ENCODE data around the gene GZMM. TPM values are rescaled to one million over a fixed set of nuclear protein-coding genes. Genes with fewer than 3 reads are reported as not detected.
A peak's percentile ranks its signal among the peaks of the same experiment; 100 is the strongest.

GZMM gene
- total and polyA plus RNA-seq, 2 of the 13 experiments (the other 11 are each of a cell fraction or from before 2014, with no cell fraction given): 0.07 TPM; not detected in 1

- ChIA-PET CTCF (ENCODE audit: low intra/inter-chr PET ratio, low total read pairs) (interaction anchor here (1.3 to 2.1 kb wide), 2 partner anchors 21 to 25 kb away, joined by 6 to 16 read pairs; partner anchors contain the start of gene TPGS1), POLR2A (interaction anchor here (1.2 to 3.7 kb wide), 14 partner anchors 8 to 221 kb away, joined by 3 to 33 read pairs (median 8); partner anchors contain the start of genes BSG and TPGS1)
- Histone ChIP-seq H3K27ac (ENCODE audit: extremely low read length, insufficient read depth, low read length) (peak within 1 kb of the TSS; percentile 94), H3K9ac (ENCODE audit: insufficient read depth, low read depth, low read length) (peak within 1 kb of the TSS; percentile 96), H3K79me2 (ENCODE audit: insufficient read depth, low read length) (peaks cover 37% of the 10 kb centered on the region), H3K9me3 (ENCODE audit: low read length) (no peaks in the 10 kb centered on the region), H3K4me3 (replicated peaks in 1 of 3; ENCODE audit: insufficient read depth in 1 of 3, low read depth in 2 of 3, low read length in 3 of 3) (peak within 1 kb of the TSS; percentile 97 to 98 (median 97)), H3K36me3 (replicated peaks in 1 of 2; ENCODE audit: control insufficient read depth in 1 of 2, insufficient read depth in 2 of 2, low read length in 2 of 2) (peaks cover 10 to 20% of the 10 kb centered on the region in 2 experiments; a peak in 4 of 5 replicates), H3K4me2 (ENCODE audit: low read depth, low read length) (peak within 1 kb of the TSS; percentile 96), H3K27me3 (ENCODE audit: control insufficient read depth in 1 of 2, insufficient read depth in 2 of 2, low read length in 2 of 2) (no peaks in the 10 kb centered on the region), H4K20me1 (ENCODE audit: insufficient read depth, low read length) (peaks cover 23% of the 10 kb centered on the region; the same call in 1 of the 2 replicates), H3K4me1 (ENCODE audit: insufficient read depth, low read length) (peaks cover 53% of the 10 kb centered on the region), H2AFZ (ENCODE audit: low read length) (no peak within 1 kb of the TSS)
- 1% methylated on average over 12 of the region's 84 CpGs for WGBS (ENCODE audit: low lambda C conversion rate)
- BruUV-seq (replicated peaks): no TSS peak
- DNase-seq (ENCODE audit: low spot score): no peak
- intact Hi-C loops (cut with micrococcal nuclease; ENCODE audit: unreplicated experiment): no loop called here
- in situ Hi-C loops (cut with HindIII; ENCODE audit: extremely low pct_ligation_motif_present, low pct_unique_long_range_greater_than_20kb): no loop called here
- no peak for ATAC-seq
- no peak for FAIRE-seq
- TF ChIP-seq ZNF768 (CRISPR knock-in tag; IDR thresholded peaks at IDR 0.05): 0 out of 2 replicates have a peak, but pooled peaks have one; percentile 6
- TF ChIP-seq RBFOX2 (IDR thresholded peaks at IDR 0.05; ENCODE audit: low read depth, low read length): peak; percentile 65
- 0 out of 2 replicates have a peak, but pooled peaks have one; percentile 4 for TF ChIP-seq ETV5 (CRISPR knock-in tag; IDR thresholded peaks at IDR 0.05; ENCODE audit: borderline replicate concordance)
- peak; percentile 72; the same call in 1 of the 2 replicates for TF ChIP-seq PAX8 (CRISPR knock-in tag; IDR thresholded peaks at IDR 0.05; ENCODE audit: borderline replicate concordance)
- TF ChIP-seq ZNF776 (CRISPR knock-in tag; IDR thresholded peaks at IDR 0.05): 0 out of 2 replicates have a peak, but pooled peaks have one; percentile 36
- 0 out of 2 replicates have a peak, but pooled peaks have one; percentile 11 for TF ChIP-seq ZNF609 (CRISPR knock-in tag; IDR thresholded peaks at IDR 0.05; ENCODE audit: borderline replicate concordance)
- TF ChIP-seq RAD21 (CRISPR knock-in tag; IDR thresholded peaks at IDR 0.05): no peak; the same call in 1 of the 2 replicates
- peak; percentile 29; the same call in 1 of the 2 replicates for TF ChIP-seq PATZ1 (CRISPR knock-in tag; IDR thresholded peaks at IDR 0.05)
- TF ChIP-seq ISL2 (CRISPR knock-in tag; IDR thresholded peaks at IDR 0.05): 0 out of 2 replicates have a peak, but pooled peaks have one; percentile 5
- TF ChIP-seq PHF5A (CRISPR knock-in tag; IDR thresholded peaks at IDR 0.05; ENCODE audit: low read depth, unreplicated experiment): no peak
- TF ChIP-seq MEIS2 (CRISPR knock-in tag; IDR thresholded peaks at IDR 0.05): 0 out of 2 replicates have a peak, but pooled peaks have one; percentile 2
- no peak for TF ChIP-seq JUNB (CRISPR knock-in tag; IDR thresholded peaks at IDR 0.05; ENCODE audit: borderline replicate concordance)
- TF ChIP-seq DR1 (CRISPR knock-in tag; IDR thresholded peaks at IDR 0.05): peak; percentile 8; the same call in 1 of the 2 replicates
- no peak; the same call in 1 of the 2 replicates for TF ChIP-seq KAT8 (CRISPR knock-in tag; IDR thresholded peaks at IDR 0.05)
- TF ChIP-seq HNF4G (IDR thresholded peaks at IDR 0.05; ENCODE audit: borderline replicate concordance, low read depth, low read length): peak; percentile 1; the same call in 1 of the 2 replicates
- TF ChIP-seq HNF4G (CRISPR knock-in tag; IDR thresholded peaks at IDR 0.05; ENCODE audit: borderline replicate concordance, low read depth): no peak
Observed at GRCh38 chr19:531753-532560, 11.9 kb upstream of the GZMM start, which contains the start of gene CDC34. CDC34 (plus strand) TSS chr19:531760; CDS start chr19:531932, 172 bp downstream.

All from HepG2 (cell line).